Tibial artery (tissue), 4 donors: ENCODE results near the gene BTBD16.

Experiments used
- DNase-seq, 2 donors: peaks; one replicate each; pipeline ENCODE4 v3.0.0-alpha.2; 2019
- H3K27ac ChIP-seq, 2 donors: fragments of 200-600 bp; sonication (generic) in 1 of 2; 1 replicate in 1 of 2; 2 replicates in 1 of 2; pipeline ENCODE4 v1.5.1; 2018 to 2019; ENCODE audit warnings: mild to moderate bottlenecking in 1 of 2
- H3K27me3 ChIP-seq, 2 donors: fragments of 200-600 bp; sonication (generic) in 1 of 2; one replicate each; pipeline versions ENCODE4 v1.5.1 to v1.6.0; 2016 to 2019
- H3K36me3 ChIP-seq, 3 donors: fragments of 200-600 bp; sonication (generic) in 2 of 3; one replicate each; pipeline ENCODE4 v1.5.1; 2016 to 2019; ENCODE audit warnings: mild to moderate bottlenecking in 2 of 3
- H3K4me1 ChIP-seq, 4 donors: fragments of 200-600 bp; sonication (generic) in 2 of 4; 1 replicate in 3 of 4; 2 replicates in 1 of 4; pipeline ENCODE4 v1.5.1; 2016 to 2019
- H3K4me3 ChIP-seq, 2 donors: fragments of 200-600 bp; sonication (generic) in 1 of 2; 1 replicate in 1 of 2; 2 replicates in 1 of 2; pipeline ENCODE4 v1.5.1; 2018 to 2019; ENCODE audit warnings: mild to moderate bottlenecking in 2 of 2
- H3K9me3 ChIP-seq, 3 donors: fragments of 200-600 bp; sonication (generic) in 1 of 3; one replicate each; pipeline ENCODE4 v1.5.1; 2016 to 2019
- CTCF ChIP-seq, 2 experiments: fragments of 200-600 bp in 1 of 2; fragments of 450-650 bp in 1 of 2; IDR thresholded peaks; one replicate each; pipeline ENCODE4 v1.5.1; 2017 to 2019; ENCODE audit warnings: antibody characterized with exemption in 2 of 2, mild to moderate bottlenecking in 1 of 2, moderate library complexity in 1 of 2
- intact Hi-C: fragments of 100-400 bp; cut with DNase I; formaldehyde crosslinking; loops from one replicate; pipeline ENCODE4 v1.15.0; 2023; ENCODE audit warnings: low total_unique reads

BTBD16 gene

GRCh38 chr10:122288917-122289316 lies 17.8 kb downstream of the BTBD16 start:
- Histone ChIP-seq H3K9me3 (no peaks in the 10 kb centered on the region), H3K27ac (no peak overlapping the region), H3K27me3 (no peaks in the 10 kb centered on the region), H3K36me3 (no peaks in the 10 kb centered on the region), H3K4me3 (no peak overlapping the region), H3K4me1 (peaks cover 0 to 21% (median 6%) of the 10 kb centered on the region in 4 donors)
- no peak for DNase-seq
- intact Hi-C loops: no loop called here
- TF ChIP-seq CTCF (IDR thresholded peaks at IDR 0.05): no peak

GRCh38 chr10:122290334-122290733 lies 19.2 kb downstream of the BTBD16 start:
- H3K4me1 ChIP-seq: peaks cover 0 to 21% (median 6%) of the 10 kb centered on the region in 4 donors
- H3K27ac ChIP-seq: no peak overlapping the region
- TF ChIP-seq CTCF (IDR thresholded peaks at IDR 0.05): no peak
- no peak for DNase-seq
- H3K27me3 ChIP-seq: no peaks in the 10 kb centered on the region
- no peaks in the 10 kb centered on the region for H3K36me3 ChIP-seq
- intact Hi-C loops: no loop called here
- H3K4me3 ChIP-seq: no peak overlapping the region
- H3K9me3 ChIP-seq: no peaks in the 10 kb centered on the region

- no peak for TF ChIP-seq CTCF (IDR thresholded peaks at IDR 0.05)
- Histone ChIP-seq H3K27me3 (no peaks in the 10 kb centered on the region), H3K9me3 (no peaks in the 10 kb centered on the region), H3K4me3 (no peak overlapping the region), H3K36me3 (no peaks in the 10 kb centered on the region), H3K27ac (no peak overlapping the region), H3K4me1 (peaks cover 0 to 21% (median 6%) of the 10 kb centered on the region in 4 donors)
- no peak for DNase-seq
- intact Hi-C loops: no loop called here
These were observed 19.9 kb downstream of the BTBD16 start for GRCh38 chr10:122290833-122291532.

- Histone ChIP-seq H3K4me1 (peaks cover 0 to 18% (median 6%) of the 10 kb centered on the region in 4 donors), H3K27ac (no peak overlapping the region), H3K27me3 (peaks cover 0 to 3% of the 10 kb centered on the region in 2 donors), H3K36me3 (no peaks in the 10 kb centered on the region), H3K4me3 (no peak overlapping the region), H3K9me3 (no peaks in the 10 kb centered on the region)
- intact Hi-C loops: no loop called here
- DNase-seq: no peak
- no peak for TF ChIP-seq CTCF (IDR thresholded peaks at IDR 0.05)
These were observed 20.6 kb downstream of the BTBD16 start for GRCh38 chr10:122291739-122292138.

- no peak overlapping the region for H3K27ac ChIP-seq
- H3K4me1 ChIP-seq: peaks cover 0 to 11% (median 4%) of the 10 kb centered on the region in 4 donors
- peaks cover 0 to 6% of the 10 kb centered on the region in 2 donors for H3K27me3 ChIP-seq
- H3K4me3 ChIP-seq: no peak overlapping the region
- H3K36me3 ChIP-seq: no peaks in the 10 kb centered on the region
- TF ChIP-seq CTCF (IDR thresholded peaks at IDR 0.05): no peak
- intact Hi-C loops: no loop called here
- no peaks in the 10 kb centered on the region for H3K9me3 ChIP-seq
- DNase-seq: no peak
These were observed 21.3 kb downstream of the BTBD16 start for GRCh38 chr10:122292376-122292775.
